Gastroesophageal sphincter (tissue), 3 donors: Measurements from ENCODE around the gene ATF3.

Experiments
- CTCF ChIP-seq, 4 experiments: fragments of 200-600 bp in 2 of 4; fragments of 450-650 bp in 2 of 4; sonication (generic) in 1 of 4; IDR thresholded peaks; one replicate each; pipeline ENCODE4 v1.5.1; 2017 to 2019; ENCODE audit warnings: antibody characterized with exemption in 4 of 4, mild to moderate bottlenecking in 2 of 4, moderate library complexity in 2 of 4
- EP300 ChIP-seq: sonication (generic); formaldehyde crosslinking; IDR thresholded peaks from one replicate; pipeline ENCODE4 v1.6.1; 2017; ENCODE audit warnings: antibody characterized with exemption, mild to moderate bottlenecking
- POLR2A ChIP-seq, 2 donors: fragments of 450-650 bp; IDR thresholded peaks; one replicate each; pipeline ENCODE4 v1.6.1; 2017; ENCODE audit warnings: antibody characterized with exemption in 2 of 2, mild to moderate bottlenecking in 2 of 2, moderate library complexity in 1 of 2
- POLR2AphosphoS5 ChIP-seq: sonication (generic); formaldehyde crosslinking; IDR thresholded peaks from one replicate; pipeline ENCODE4 v1.6.1; 2017; ENCODE audit warnings: antibody characterized with exemption

- no peak for TF ChIP-seq EP300
- no peak for TF ChIP-seq CTCF (IDR thresholded peaks at IDR 0.05)
- no peak for TF ChIP-seq POLR2A (IDR thresholded peaks at IDR 0.05)
- no peak for TF ChIP-seq POLR2AphosphoS5
Measured at GRCh38 chr1:212585210-212585609, 23.4 kb upstream of the ATF3 start.
